Keratinocyte (primary cell): ENCODE data around the gene TMEM107. TPM values are rescaled to one million over a fixed set of nuclear protein-coding genes. Genes with fewer than 3 reads are reported as not detected.
"Not testable (repeated sequence)": the region's sequence is repeated elsewhere in the genome, so short reads cannot be mapped to it uniquely, and the experiment has no call there.

ENCODE experiments used
- DNase-seq: peaks from one replicate; pipeline ENCODE4 v3.0.0-alpha.2; 2011; ENCODE audit warnings: low read depth, missing footprints, low spot score
- FAIRE-seq: peaks from 2 replicates; lab custom pipeline; 2011; peaks lifted over from hg19 to GRCh38; lab: Jason Lieb, UNC
- H2AFZ ChIP-seq: 2 replicates; pipeline ENCODE4 v1.6.0; 2012; ENCODE audit warnings: low read length, control low read depth, inconsistent platforms; ENCODE audit not compliant: control insufficient read depth
- H3K27ac ChIP-seq: 2 replicates; pipeline ENCODE4 v1.5.1; 2011; ENCODE audit warnings: low read length; ENCODE audit not compliant: control insufficient read depth, insufficient read depth
- H3K27me3 ChIP-seq: 3 replicates; pipeline ENCODE4 v1.6.0; 2011; ENCODE audit warnings: low read length; ENCODE audit not compliant: control insufficient read depth, insufficient read depth; ENCODE audit errors: extremely low read depth
- H3K36me3 ChIP-seq, 2 experiments: 2 replicates in 1 of 2; 3 replicates in 1 of 2; pipeline ENCODE4 v1.5.1; 2011; ENCODE audit warnings: low read length in 2 of 2, mild to moderate bottlenecking in 1 of 2; ENCODE audit not compliant: control insufficient read depth in 2 of 2, insufficient read depth in 2 of 2; ENCODE audit errors: extremely low read depth in 1 of 2
- H3K4me1 ChIP-seq: 3 replicates; pipeline ENCODE4 v1.5.1; 2011; ENCODE audit warnings: low read length; ENCODE audit not compliant: control insufficient read depth, insufficient read depth; ENCODE audit errors: extremely low read depth
- H3K4me2 ChIP-seq: 3 replicates; pipeline ENCODE4 v1.6.0; 2011; ENCODE audit warnings: low read depth, low read length; ENCODE audit not compliant: control insufficient read depth, insufficient read depth; ENCODE audit errors: extremely low read depth
- H3K4me3 ChIP-seq, 3 experiments: fragments of 200-600 bp in 1 of 3; sonication (generic) in 1 of 3; 2 replicates in 2 of 3; 3 replicates in 1 of 3; pipeline ENCODE4 v1.5.1; 2011 to 2016; ENCODE audit warnings: low read length in 3 of 3, mild to moderate bottlenecking in 3 of 3, control low read depth in 2 of 3, inconsistent platforms in 1 of 3, low read depth in 1 of 3, mixed read lengths in 1 of 3, mixed run types in 1 of 3, moderate library complexity in 1 of 3; ENCODE audit not compliant: control insufficient read depth in 2 of 3, insufficient read depth in 2 of 3; ENCODE audit errors: extremely low read depth in 1 of 3
- H3K79me2 ChIP-seq: 2 replicates; pipeline ENCODE4 v1.6.0; 2012; ENCODE audit warnings: low read length; ENCODE audit not compliant: control insufficient read depth, insufficient read depth
- H3K9ac ChIP-seq: 3 replicates; pipeline ENCODE4 v1.6.0; 2011; ENCODE audit warnings: low read length; ENCODE audit not compliant: control insufficient read depth, insufficient read depth; ENCODE audit errors: extremely low read depth
- H3K9me1 ChIP-seq: 3 replicates; pipeline ENCODE4 v1.6.0; 2011; ENCODE audit warnings: low read length; ENCODE audit not compliant: control insufficient read depth, insufficient read depth; ENCODE audit errors: extremely low read depth
- H3K9me3 ChIP-seq: 2 replicates; pipeline ENCODE4 v1.5.1; 2012; ENCODE audit warnings: low read depth, low read length; ENCODE audit not compliant: control insufficient read depth
- H4K20me1 ChIP-seq: 3 replicates; pipeline ENCODE4 v1.6.0; 2011; ENCODE audit warnings: low read length; ENCODE audit not compliant: control insufficient read depth, insufficient read depth; ENCODE audit errors: extremely low read depth
- CTCF ChIP-seq, 3 experiments: IDR thresholded peaks in 1 of 3; conservative IDR thresholded peaks in 1 of 3; optimal IDR thresholded peaks in 1 of 3; 2 replicates in 2 of 3; 3 replicates in 1 of 3; pipeline versions ENCODE3 to v1.5.1; 2011; ENCODE audit warnings: low read length in 3 of 3, mild to moderate bottlenecking in 3 of 3, moderate library complexity in 2 of 3, control low read depth in 1 of 3, inconsistent platforms in 1 of 3; ENCODE audit not compliant: insufficient read depth in 2 of 3; ENCODE audit errors: extremely low read depth in 1 of 3
- EZH2 ChIP-seq: IDR thresholded peaks from one replicate; pipeline ENCODE4 v1.6.1; 2012; ENCODE audit warnings: inconsistent platforms, mild to moderate bottlenecking, low read length, moderate library complexity
- dilution Hi-C: fragments of 300-500 bp; cut with MboI; formaldehyde crosslinking; loops from one replicate; pipeline ENCODE4 v1.7.0; 2020; ENCODE audit warnings: low sequenced_read_pairs; ENCODE audit not compliant: extremely low pct_ligation_motif_present
- polyA plus RNA-seq, 5 experiments: library from polyadenylated mRNA; depleted of rRNA in 3 of 5; stranded (reverse) in 3 of 5; stranded (forward) in 1 of 5; unstranded in 1 of 5; fragments of >200 nt; gene quantifications; 1 replicate in 1 of 5; 2 replicates in 3 of 5; 3 replicates in 1 of 5; pipeline versions ENCODE4 v1.2.1 to v1.2.3, GENCODE V29; 2011 to 2012; ENCODE audit warnings: missing spikeins in 2 of 5, low read depth in 1 of 5, low replicate concordance in 1 of 5

TMEM107 gene
- polyA plus RNA-seq, 1 donor (not counting 4 experiments of a cell fraction or from before 2014, with no cell fraction given): 19.0 TPM

DNA sequence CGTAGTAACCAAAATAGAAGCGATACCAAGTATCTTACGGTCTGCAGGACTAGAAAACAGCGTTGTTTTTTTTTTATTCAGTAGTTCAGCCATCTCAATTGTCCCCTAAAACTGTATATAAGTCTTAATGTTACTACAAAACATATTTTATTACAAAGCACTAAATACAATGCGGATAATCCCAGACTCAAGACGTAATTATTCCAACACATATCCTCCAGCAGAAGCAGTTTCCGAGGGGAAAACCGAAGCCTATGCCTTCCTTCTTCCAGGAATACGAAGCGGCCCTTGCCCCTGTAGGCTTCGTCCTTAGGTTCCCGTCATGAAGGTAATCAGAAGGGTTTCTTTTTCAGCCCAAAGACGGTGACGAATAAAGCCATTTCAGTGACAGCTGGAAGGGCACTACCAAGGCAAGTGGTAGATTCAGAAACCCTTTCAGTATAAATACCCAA, 2.3 kb downstream of the TMEM107 start:
- Histone ChIP-seq H3K79me2 (peaks cover 6% of the 10 kb centered on the region), H3K27ac (peak overlapping the region; percentile 95), H3K36me3 (no peaks in the 10 kb centered on the region), H3K9ac (peak overlapping the region; percentile 80), H2AFZ (peak overlapping the region; percentile 71), H3K9me3 (no peaks in the 10 kb centered on the region), H3K4me3 (peak overlapping the region; percentile 44 to 68 (median 60)), H3K27me3 (no peaks in the 10 kb centered on the region), H4K20me1 (no peaks in the 10 kb centered on the region), H3K9me1 (no peaks in the 10 kb centered on the region), H3K4me1 (peaks cover 20% of the 10 kb centered on the region), H3K4me2 (peak overlapping the region; percentile 94)
- FAIRE-seq (no peak), DNase-seq (no peak)
- TF ChIP-seq EZH2 (no peak), CTCF (optimal IDR thresholded peaks at IDR 0.05 in 1 of 3, IDR thresholded peaks at IDR 0.05 in 1 of 3, conservative IDR thresholded peaks at IDR 0.05 in 1 of 3; ENCODE audit: extremely low read depth in 1 of 3, insufficient read depth in 2 of 3, low read length in 3 of 3) (no peak)
- dilution Hi-C loops: no loop called here

GRCh38 chr17:8173056-8173870, 2.9 kb downstream of the TMEM107 start:
- H3K27me3 ChIP-seq: no peaks in the 10 kb centered on the region
- H3K9ac ChIP-seq: peak overlapping the region; percentile 80
- H3K36me3 ChIP-seq: no peaks in the 10 kb centered on the region
- FAIRE-seq (peak; percentile 73), DNase-seq (no peak)
- dilution Hi-C loops: no loop called here
- H3K27ac ChIP-seq: peak overlapping the region; percentile 95
- H2AFZ ChIP-seq: no peak overlapping the region
- H3K9me3 ChIP-seq: no peaks in the 10 kb centered on the region
- TF ChIP-seq CTCF (optimal IDR thresholded peaks at IDR 0.05 in 1 of 3, IDR thresholded peaks at IDR 0.05 in 1 of 3, conservative IDR thresholded peaks at IDR 0.05 in 1 of 3; ENCODE audit: extremely low read depth in 1 of 3, insufficient read depth in 2 of 3, low read length in 3 of 3) (peak in 1 of 3 experiments; percentile 23), EZH2 (no peak)
- H4K20me1 ChIP-seq: no peaks in the 10 kb centered on the region
- peak overlapping the region; percentile 94 for H3K4me2 ChIP-seq
- H3K9me1 ChIP-seq: no peaks in the 10 kb centered on the region
- peak overlapping the region; percentile 44 to 68 (median 60) for H3K4me3 ChIP-seq
- peaks cover 6% of the 10 kb centered on the region for H3K79me2 ChIP-seq
- H3K4me1 ChIP-seq: peaks cover 20% of the 10 kb centered on the region

DNA sequence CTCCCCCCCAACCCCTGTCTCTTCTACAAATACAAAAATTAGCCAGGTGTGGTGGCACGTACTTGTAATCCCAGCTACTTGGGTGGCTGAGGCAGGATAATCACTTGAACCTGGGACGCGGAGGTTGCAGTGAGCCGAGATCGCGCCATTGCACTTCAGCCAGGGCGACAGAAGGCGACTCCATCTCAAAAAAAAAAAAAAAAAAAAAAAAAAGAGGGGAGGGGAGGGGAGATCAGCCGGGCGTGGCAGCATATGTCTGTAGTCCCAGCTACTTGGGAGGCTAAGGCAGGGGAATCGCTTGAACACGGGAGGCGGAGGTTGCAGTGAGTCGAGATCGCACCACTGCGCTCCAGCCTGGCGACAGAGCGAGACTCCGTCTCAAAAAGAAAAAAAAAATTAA, 6.0 kb downstream of the TMEM107 start:
- H3K4me2 ChIP-seq, H3K9ac ChIP-seq, FAIRE-seq, H4K20me1 ChIP-seq, H2AFZ ChIP-seq, H3K79me2 ChIP-seq, H3K27me3 ChIP-seq, H3K9me3 ChIP-seq, H3K4me3 ChIP-seq, H3K9me1 ChIP-seq, H3K36me3 ChIP-seq, DNase-seq, dilution Hi-C loops, H3K27ac ChIP-seq: not testable (repeated sequence)
- peaks cover 20% of the 10 kb centered on the region for H3K4me1 ChIP-seq
